Liver (tissue), 9 donors: ENCODE results near the gene SSBP2. TPM values are rescaled to one million over a fixed set of nuclear protein-coding genes. Genes with fewer than 3 reads are reported as not detected.

Source experiments
- DNase-seq: peaks from one replicate; pipeline ENCODE4 v3.0.0-alpha.2; 2017; ENCODE audit warnings: low spot score
- H3K27ac ChIP-seq, 2 donors: one replicate each; pipeline ENCODE4 v1.7.0; 2013; ENCODE audit warnings: inconsistent platforms in 2 of 2, low read length in 2 of 2, control low read depth in 1 of 2, low read depth in 1 of 2, mild to moderate bottlenecking in 1 of 2
- H3K27me3 ChIP-seq, 4 donors: one replicate each; pipeline versions ENCODE4 v1.6.1 to v1.7.0; 2013; ENCODE audit warnings: low read length in 3 of 4, inconsistent platforms in 1 of 4, mild to moderate bottlenecking in 1 of 4, moderate library complexity in 1 of 4; ENCODE audit not compliant: control insufficient read depth in 4 of 4, insufficient read depth in 4 of 4
- H3K36me3 ChIP-seq, 4 donors: one replicate each; pipeline versions ENCODE4 v1.6.1 to v1.7.0; 2013; ENCODE audit warnings: low read length in 3 of 4, mild to moderate bottlenecking in 3 of 4, low read depth in 1 of 4, moderate library complexity in 1 of 4; ENCODE audit not compliant: control insufficient read depth in 4 of 4, insufficient read depth in 3 of 4
- H3K4me1 ChIP-seq, 4 donors: one replicate each; pipeline versions ENCODE4 v1.6.1 to v1.7.0; 2013; ENCODE audit warnings: low read length in 3 of 4, mild to moderate bottlenecking in 3 of 4, moderate library complexity in 1 of 4; ENCODE audit not compliant: control insufficient read depth in 4 of 4, insufficient read depth in 4 of 4
- H3K4me3 ChIP-seq, 3 donors: one replicate each; pipeline versions ENCODE4 v1.6.1 to v1.7.0; 2013; ENCODE audit warnings: low read length in 3 of 3, control low read depth in 1 of 3, low read depth in 1 of 3, mild to moderate bottlenecking in 1 of 3
- H3K9ac ChIP-seq, 2 donors: one replicate each; pipeline ENCODE4 v1.7.0; 2013; ENCODE audit warnings: low read length in 2 of 2, mild to moderate bottlenecking in 2 of 2, moderate library complexity in 2 of 2, control low read depth in 1 of 2, low read depth in 1 of 2
- H3K9me3 ChIP-seq, 4 donors: one replicate each; pipeline versions ENCODE4 v1.6.1 to v1.7.0; 2013; ENCODE audit warnings: low read length in 3 of 4; ENCODE audit not compliant: control insufficient read depth in 4 of 4
- ATF3 ChIP-seq: IDR thresholded peaks from 2 replicates; pipeline ENCODE4 v1.6.1; 2016; ENCODE audit warnings: antibody characterized with exemption
- EGR1 ChIP-seq, 2 donors: IDR thresholded peaks; 2 replicates each; pipeline ENCODE4 v1.6.1; 2016 to 2018; ENCODE audit warnings: antibody characterized with exemption in 2 of 2, low read depth in 2 of 2
- FOXA1 ChIP-seq: IDR thresholded peaks from 2 replicates; pipeline ENCODE4 v1.6.1; 2016; ENCODE audit warnings: antibody characterized with exemption
- FOXA2 ChIP-seq: IDR thresholded peaks from 2 replicates; pipeline ENCODE4 v1.6.1; 2016; ENCODE audit warnings: antibody characterized with exemption
- GABPA ChIP-seq, 2 donors: IDR thresholded peaks in 1 of 2; conservative IDR thresholded peaks in 1 of 2; 2 replicates each; pipeline ENCODE4 v1.6.1; 2016; ENCODE audit warnings: antibody characterized with exemption in 2 of 2, mild to moderate bottlenecking in 1 of 2, moderate library complexity in 1 of 2
- HNF4A ChIP-seq, 2 donors: conservative IDR thresholded peaks; 2 replicates each; pipeline ENCODE4 v1.6.1; 2016; ENCODE audit warnings: antibody characterized with exemption in 2 of 2, mild to moderate bottlenecking in 2 of 2
- HNF4G ChIP-seq: IDR thresholded peaks from 2 replicates; pipeline ENCODE4 v1.6.1; 2016; ENCODE audit warnings: antibody characterized with exemption
- JUND ChIP-seq, 2 donors: IDR thresholded peaks; 2 replicates each; pipeline ENCODE4 v1.6.1; 2016; ENCODE audit warnings: antibody characterized with exemption in 2 of 2
- MAX ChIP-seq: IDR thresholded peaks from 2 replicates; pipeline ENCODE4 v1.6.1; 2016; ENCODE audit warnings: antibody characterized with exemption
- NR2F2 ChIP-seq: IDR thresholded peaks from 2 replicates; pipeline ENCODE4 v1.6.1; 2016; ENCODE audit warnings: antibody characterized with exemption
- REST ChIP-seq: IDR thresholded peaks from 2 replicates; pipeline ENCODE4 v1.6.1; 2016; ENCODE audit warnings: antibody characterized with exemption, mild to moderate bottlenecking
- RXRA ChIP-seq, 2 donors: IDR thresholded peaks; 2 replicates each; pipeline ENCODE4 v1.6.1; 2017 to 2018; ENCODE audit warnings: antibody characterized with exemption in 2 of 2, mild to moderate bottlenecking in 1 of 2
- SP1 ChIP-seq: IDR thresholded peaks from 2 replicates; pipeline ENCODE4 v1.6.1; 2018; ENCODE audit warnings: antibody characterized with exemption, mild to moderate bottlenecking
- TAF1 ChIP-seq: conservative IDR thresholded peaks from 2 replicates; pipeline ENCODE4 v1.6.1; 2016; ENCODE audit warnings: antibody characterized with exemption, mild to moderate bottlenecking
- YY1 ChIP-seq: IDR thresholded peaks from 2 replicates; pipeline ENCODE4 v1.6.1; 2016; ENCODE audit warnings: antibody characterized with exemption, mild to moderate bottlenecking
- WGBS: extraction: QIAGEN DNeasy Blood & Tissue Kit; methylation state at CpG from one replicate; pipeline ENCODE4 v1.1.7; 2013; 5-methylcytosine and 5-hydroxymethylcytosine counted together
- polyA plus RNA-seq, 2 donors: library from polyadenylated mRNA; stranded (reverse) in 1 of 2; unstranded in 1 of 2; fragments of 200-250 nt in 1 of 2; fragments of >200 nt in 1 of 2; fragmentation: Nextera tagmentation in 1 of 2; extraction: Ambion mirVana in 1 of 2; gene quantifications; one replicate each; pipeline versions ENCODE4 v1.2.1 to v1.2.3, GENCODE V29; 2013 to 2015
- total RNA-seq, 2 donors: library from RNA; depleted of rRNA; stranded (reverse); fragments of >200 nt; gene quantifications; one replicate each; pipeline ENCODE4 v1.2.3, GENCODE V29; 2014
- TF ChIP-seq, protein P1 (sequence below): fragments of 150-350 bp; IDR thresholded peaks from 2 replicates; pipeline ENCODE4 v1.5.1; 2017; ENCODE audit warnings: improper control_type of control experiment, low read depth, low read length; ENCODE audit not compliant: missing input control
- TF ChIP-seq, protein P2 (sequence below): IDR thresholded peaks from 2 replicates; pipeline ENCODE4 v1.6.1; 2016; ENCODE audit warnings: antibody characterized with exemption
- donor health status: healthy.
- donor health status: healthy.
- donor health status: healthy.
- donor health status: healthy.
- donor health status: healthy.

The SSBP2 gene
- total and polyA plus RNA-seq, 4 donors, result 2.2 to 10.1 (median 4.1) TPM

DNA sequence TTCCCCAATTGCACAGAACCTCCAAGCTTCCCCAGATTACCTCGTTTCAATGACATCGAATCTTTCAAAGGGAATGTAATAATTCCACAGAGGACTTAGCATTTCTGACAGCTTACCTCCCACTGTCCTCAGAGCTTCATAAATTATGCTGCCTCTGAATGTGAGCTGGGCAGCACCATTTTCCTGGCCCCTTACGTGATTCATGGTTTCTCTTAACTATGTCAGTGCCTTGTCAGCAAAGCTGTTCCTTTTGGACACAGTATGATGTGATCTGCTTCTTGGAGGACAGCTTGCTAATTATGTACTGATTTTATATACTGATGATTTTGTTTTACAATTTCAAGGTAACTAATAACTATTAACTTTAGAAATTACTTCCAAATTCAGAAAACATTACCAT, 27.7 kb upstream of the SSBP2 start:
- Histone ChIP-seq H3K27me3 (no peaks in the 10 kb centered on the region), H3K9me3 (no peaks in the 10 kb centered on the region), H3K4me3 (peak overlapping the region; percentile 11 to 46 (median 20)), H3K9ac (peak overlapping the region; percentile 3 to 68), H3K36me3 (no peaks in the 10 kb centered on the region), H3K27ac (peak overlapping the region; percentile 77 to 87), H3K4me1 (peaks cover 0 to 19% (median 6%) of the 10 kb centered on the region in 4 donors)
- WGBS, result 44% methylated on average over 3 of the region's 3 CpGs
- no peak for DNase-seq
- no peak for TF ChIP-seq REST
- TF ChIP-seq RXRA (IDR thresholded peaks at IDR 0.05), result no peak
- TF ChIP-seq SP1, result no peak
- TF ChIP-seq YY1, result peak; percentile 62
- TF ChIP-seq, protein P1, sequence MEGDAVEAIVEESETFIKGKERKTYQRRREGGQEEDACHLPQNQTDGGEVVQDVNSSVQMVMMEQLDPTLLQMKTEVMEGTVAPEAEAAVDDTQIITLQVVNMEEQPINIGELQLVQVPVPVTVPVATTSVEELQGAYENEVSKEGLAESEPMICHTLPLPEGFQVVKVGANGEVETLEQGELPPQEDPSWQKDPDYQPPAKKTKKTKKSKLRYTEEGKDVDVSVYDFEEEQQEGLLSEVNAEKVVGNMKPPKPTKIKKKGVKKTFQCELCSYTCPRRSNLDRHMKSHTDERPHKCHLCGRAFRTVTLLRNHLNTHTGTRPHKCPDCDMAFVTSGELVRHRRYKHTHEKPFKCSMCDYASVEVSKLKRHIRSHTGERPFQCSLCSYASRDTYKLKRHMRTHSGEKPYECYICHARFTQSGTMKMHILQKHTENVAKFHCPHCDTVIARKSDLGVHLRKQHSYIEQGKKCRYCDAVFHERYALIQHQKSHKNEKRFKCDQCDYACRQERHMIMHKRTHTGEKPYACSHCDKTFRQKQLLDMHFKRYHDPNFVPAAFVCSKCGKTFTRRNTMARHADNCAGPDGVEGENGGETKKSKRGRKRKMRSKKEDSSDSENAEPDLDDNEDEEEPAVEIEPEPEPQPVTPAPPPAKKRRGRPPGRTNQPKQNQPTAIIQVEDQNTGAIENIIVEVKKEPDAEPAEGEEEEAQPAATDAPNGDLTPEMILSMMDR, result no peak
- no peak for TF ChIP-seq FOXA1
- TF ChIP-seq HNF4A (conservative IDR thresholded peaks at IDR 0.05), result no peak
- no peak for TF ChIP-seq FOXA2
- TF ChIP-seq ATF3, result no peak
- TF ChIP-seq MAX, result no peak
- no peak for TF ChIP-seq HNF4G
- no peak for TF ChIP-seq GABPA (IDR thresholded peaks at IDR 0.05 in 1 of 2, conservative IDR thresholded peaks at IDR 0.05 in 1 of 2)
- peak; percentile 7 for TF ChIP-seq NR2F2

GRCh38 chr5:81776258-81776657, 25.4 kb upstream of the SSBP2 start:
- Histone ChIP-seq H3K27ac (no peak overlapping the region), H3K36me3 (no peaks in the 10 kb centered on the region), H3K9me3 (no peaks in the 10 kb centered on the region), H3K9ac (no peak overlapping the region), H3K4me1 (peaks cover 0 to 19% (median 6%) of the 10 kb centered on the region in 4 donors), H3K4me3 (no peak overlapping the region), H3K27me3 (no peaks in the 10 kb centered on the region)
- WGBS, result 90% methylated on average over 4 of the region's 4 CpGs
- no peak for DNase-seq
- no peak for TF ChIP-seq EGR1 (IDR thresholded peaks at IDR 0.05; ENCODE audit: low read depth in 2 of 2)
- TF ChIP-seq FOXA1, result no peak
- no peak for TF ChIP-seq FOXA2
- TF ChIP-seq JUND (IDR thresholded peaks at IDR 0.05), result no peak
- no peak for TF ChIP-seq ATF3
- TF ChIP-seq TAF1, result no peak
- TF ChIP-seq REST, result no peak
- TF ChIP-seq HNF4A (conservative IDR thresholded peaks at IDR 0.05), result no peak
- TF ChIP-seq SP1, result no peak
- TF ChIP-seq GABPA (IDR thresholded peaks at IDR 0.05 in 1 of 2, conservative IDR thresholded peaks at IDR 0.05 in 1 of 2), result no peak
- no peak for TF ChIP-seq HNF4G
- no peak for TF ChIP-seq RXRA (IDR thresholded peaks at IDR 0.05)
- TF ChIP-seq, protein P2, sequence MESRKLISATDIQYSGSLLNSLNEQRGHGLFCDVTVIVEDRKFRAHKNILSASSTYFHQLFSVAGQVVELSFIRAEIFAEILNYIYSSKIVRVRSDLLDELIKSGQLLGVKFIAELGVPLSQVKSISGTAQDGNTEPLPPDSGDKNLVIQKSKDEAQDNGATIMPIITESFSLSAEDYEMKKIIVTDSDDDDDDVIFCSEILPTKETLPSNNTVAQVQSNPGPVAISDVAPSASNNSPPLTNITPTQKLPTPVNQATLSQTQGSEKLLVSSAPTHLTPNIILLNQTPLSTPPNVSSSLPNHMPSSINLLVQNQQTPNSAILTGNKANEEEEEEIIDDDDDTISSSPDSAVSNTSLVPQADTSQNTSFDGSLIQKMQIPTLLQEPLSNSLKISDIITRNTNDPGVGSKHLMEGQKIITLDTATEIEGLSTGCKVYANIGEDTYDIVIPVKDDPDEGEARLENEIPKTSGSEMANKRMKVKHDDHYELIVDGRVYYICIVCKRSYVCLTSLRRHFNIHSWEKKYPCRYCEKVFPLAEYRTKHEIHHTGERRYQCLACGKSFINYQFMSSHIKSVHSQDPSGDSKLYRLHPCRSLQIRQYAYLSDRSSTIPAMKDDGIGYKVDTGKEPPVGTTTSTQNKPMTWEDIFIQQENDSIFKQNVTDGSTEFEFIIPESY, result no peak
- no peak for TF ChIP-seq MAX
- TF ChIP-seq, protein P1, result no peak
